Calu3 (cell line): ENCODE data around the gene TMBIM4. TPM values are rescaled to one million over a fixed set of nuclear protein-coding genes. Genes with fewer than 3 reads are reported as not detected.
"Not testable (repeated sequence)": the region's sequence is repeated elsewhere in the genome, so short reads cannot be mapped to it uniquely, and the experiment has no call there.

Experiments used
- BruUV-seq: library from RNA; stranded (reverse); fragments of 400-500 nt; replicated peaks from 2 replicates; lab custom pipeline; 2021; lab: Mats Ljungman, UMichigan
- CTCF ChIA-PET: fragments of 300-600 bp; sonication (Branson Sonifier 250); formaldehyde crosslinking; loops from one replicate; lab custom pipeline; 2022; ENCODE audit warnings: antibody characterized with exemption; lab: Charles Lee
- DNase-seq: peaks from one replicate; pipeline ENCODE4 v3.0.0; 2022
- H3K27ac Mint-ChIP-seq: one replicate; pipeline ENCODE4 v1.8.0; 2022; ENCODE audit warnings: mixed read lengths; ENCODE audit not compliant: unreplicated experiment
- H3K27me3 Mint-ChIP-seq: one replicate; pipeline ENCODE4 v1.8.0; 2022; ENCODE audit warnings: mixed read lengths; ENCODE audit not compliant: unreplicated experiment
- H3K36me3 Mint-ChIP-seq: one replicate; pipeline ENCODE4 v1.8.0; 2022; ENCODE audit warnings: mild to moderate bottlenecking, moderate library complexity, mixed read lengths; ENCODE audit not compliant: insufficient read depth, unreplicated experiment
- H3K4me1 Mint-ChIP-seq: one replicate; pipeline ENCODE4 v1.8.0; 2022; ENCODE audit warnings: mild to moderate bottlenecking, low read depth, mixed read lengths; ENCODE audit not compliant: unreplicated experiment
- H3K4me3 Mint-ChIP-seq: one replicate; pipeline ENCODE4 v1.8.0; 2022; ENCODE audit warnings: mild to moderate bottlenecking, low read depth, moderate library complexity, mixed read lengths; ENCODE audit not compliant: unreplicated experiment
- H3K9me3 Mint-ChIP-seq: one replicate; pipeline ENCODE4 v1.8.0; 2022; ENCODE audit warnings: low read depth, mixed read lengths; ENCODE audit not compliant: unreplicated experiment
- intact Hi-C: fragments of 100-400 bp; cut with micrococcal nuclease; formaldehyde crosslinking; loops from one replicate; pipeline ENCODE4 v1.10.0; 2022; ENCODE audit not compliant: unreplicated experiment
- total RNA-seq: library from RNA; stranded (reverse); gene quantifications from 2 replicates; pipeline ENCODE4 v1.2.3, GENCODE V29; 2022
- TF ChIP-seq, protein P1 (sequence below): fragments of 200-600 bp; IDR thresholded peaks from one replicate; pipeline ENCODE4 v1.8.0; 2022; ENCODE audit warnings: antibody characterized with exemption; ENCODE audit not compliant: unreplicated experiment

TMBIM4 gene
- total RNA-seq, 1 experiment from 2014 or later: 77.1 TPM

DNA sequence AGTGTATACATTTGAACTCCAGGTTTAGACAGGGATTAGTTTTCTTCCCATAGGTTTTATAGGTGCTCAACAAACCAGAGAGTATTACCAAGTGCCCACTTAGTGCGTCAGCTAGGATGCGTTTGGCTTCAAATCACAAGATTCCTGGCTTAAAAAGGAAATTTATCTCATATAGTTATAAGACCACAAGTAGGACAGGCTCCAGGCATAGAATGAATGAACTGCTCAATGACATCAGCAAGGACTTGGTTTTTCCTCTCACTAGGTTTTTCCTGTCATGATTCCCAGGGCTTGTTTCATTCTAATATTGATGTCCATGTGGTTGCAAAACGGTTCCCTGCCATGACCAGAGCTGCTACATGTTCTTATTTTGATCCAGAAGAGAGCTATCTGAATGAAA is 13.2 kb upstream of the TMBIM4 start:
- Mint-ChIP-seq H3K4me3 (no peak overlapping the region), H3K9me3 (peaks cover 5% of the 10 kb centered on the region), H3K36me3 (peaks cover 5% of the 10 kb centered on the region), H3K27ac (no peak overlapping the region), H3K4me1 (peaks cover 17% of the 10 kb centered on the region), H3K27me3 (peaks cover 4% of the 10 kb centered on the region)
- CTCF ChIA-PET: interaction anchor here (0.6 kb wide), 1 partner anchor 20 kb away, joined by 3 read pairs; no protein-coding TSS in a partner anchor
- DNase-seq: no peak
- TF ChIP-seq, protein P1, sequence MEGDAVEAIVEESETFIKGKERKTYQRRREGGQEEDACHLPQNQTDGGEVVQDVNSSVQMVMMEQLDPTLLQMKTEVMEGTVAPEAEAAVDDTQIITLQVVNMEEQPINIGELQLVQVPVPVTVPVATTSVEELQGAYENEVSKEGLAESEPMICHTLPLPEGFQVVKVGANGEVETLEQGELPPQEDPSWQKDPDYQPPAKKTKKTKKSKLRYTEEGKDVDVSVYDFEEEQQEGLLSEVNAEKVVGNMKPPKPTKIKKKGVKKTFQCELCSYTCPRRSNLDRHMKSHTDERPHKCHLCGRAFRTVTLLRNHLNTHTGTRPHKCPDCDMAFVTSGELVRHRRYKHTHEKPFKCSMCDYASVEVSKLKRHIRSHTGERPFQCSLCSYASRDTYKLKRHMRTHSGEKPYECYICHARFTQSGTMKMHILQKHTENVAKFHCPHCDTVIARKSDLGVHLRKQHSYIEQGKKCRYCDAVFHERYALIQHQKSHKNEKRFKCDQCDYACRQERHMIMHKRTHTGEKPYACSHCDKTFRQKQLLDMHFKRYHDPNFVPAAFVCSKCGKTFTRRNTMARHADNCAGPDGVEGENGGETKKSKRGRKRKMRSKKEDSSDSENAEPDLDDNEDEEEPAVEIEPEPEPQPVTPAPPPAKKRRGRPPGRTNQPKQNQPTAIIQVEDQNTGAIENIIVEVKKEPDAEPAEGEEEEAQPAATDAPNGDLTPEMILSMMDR: no peak
- intact Hi-C loops: no loop called here
- BruUV-seq: no TSS peak

DNA sequence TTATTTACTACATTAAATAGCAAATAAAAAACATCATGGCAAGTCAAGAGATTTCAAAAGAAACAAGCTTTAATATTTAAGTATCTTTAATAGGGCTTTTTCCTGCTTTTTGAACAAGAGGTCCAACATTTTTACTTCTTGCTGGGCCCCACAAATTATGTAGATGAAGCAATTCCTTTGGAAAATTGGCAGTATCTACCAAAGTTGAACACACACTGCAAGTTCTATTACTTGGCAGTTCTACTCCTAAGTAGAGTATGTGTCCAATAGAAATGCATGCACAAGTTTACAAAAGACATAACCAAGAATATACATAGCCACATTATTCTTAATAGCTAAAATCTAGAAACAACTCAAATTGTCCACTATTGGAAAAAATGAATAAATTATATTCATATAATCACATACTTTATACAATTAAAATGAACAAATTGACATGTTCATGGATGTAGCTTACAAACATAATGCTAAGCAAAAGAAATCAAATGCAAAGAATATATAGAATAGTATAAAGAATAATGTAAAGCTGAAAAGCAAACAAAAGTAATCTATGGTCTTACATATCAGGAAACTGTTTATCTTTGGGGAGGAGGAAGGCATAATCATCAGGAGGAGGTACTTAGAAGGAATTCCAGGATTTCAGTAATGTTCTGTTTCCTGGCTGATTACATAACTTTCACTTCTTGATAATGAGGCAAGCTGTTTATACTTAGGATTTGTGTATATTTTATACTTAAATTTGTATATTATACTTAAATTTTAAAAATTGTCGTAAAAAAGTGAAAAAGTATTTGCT is 6.5 kb upstream of the TMBIM4 start:
- no peaks in the 10 kb centered on the region for H3K36me3 Mint-ChIP-seq
- no TSS peak for BruUV-seq
- intact Hi-C loops: no loop called here
- peaks cover 2% of the 10 kb centered on the region for H3K9me3 Mint-ChIP-seq
- H3K27ac Mint-ChIP-seq: no peak overlapping the region
- H3K27me3 Mint-ChIP-seq: peaks cover 9% of the 10 kb centered on the region
- CTCF ChIA-PET: interaction anchor here (0.8 to 2.0 kb wide), 4 partner anchors 15 to 67 kb away, joined by 3 to 6 read pairs (median 4); no protein-coding TSS in a partner anchor
- no peak overlapping the region for H3K4me3 Mint-ChIP-seq
- peaks cover 9% of the 10 kb centered on the region for H3K4me1 Mint-ChIP-seq
- no peak for DNase-seq
- TF ChIP-seq, protein P1: no peak

DNA sequence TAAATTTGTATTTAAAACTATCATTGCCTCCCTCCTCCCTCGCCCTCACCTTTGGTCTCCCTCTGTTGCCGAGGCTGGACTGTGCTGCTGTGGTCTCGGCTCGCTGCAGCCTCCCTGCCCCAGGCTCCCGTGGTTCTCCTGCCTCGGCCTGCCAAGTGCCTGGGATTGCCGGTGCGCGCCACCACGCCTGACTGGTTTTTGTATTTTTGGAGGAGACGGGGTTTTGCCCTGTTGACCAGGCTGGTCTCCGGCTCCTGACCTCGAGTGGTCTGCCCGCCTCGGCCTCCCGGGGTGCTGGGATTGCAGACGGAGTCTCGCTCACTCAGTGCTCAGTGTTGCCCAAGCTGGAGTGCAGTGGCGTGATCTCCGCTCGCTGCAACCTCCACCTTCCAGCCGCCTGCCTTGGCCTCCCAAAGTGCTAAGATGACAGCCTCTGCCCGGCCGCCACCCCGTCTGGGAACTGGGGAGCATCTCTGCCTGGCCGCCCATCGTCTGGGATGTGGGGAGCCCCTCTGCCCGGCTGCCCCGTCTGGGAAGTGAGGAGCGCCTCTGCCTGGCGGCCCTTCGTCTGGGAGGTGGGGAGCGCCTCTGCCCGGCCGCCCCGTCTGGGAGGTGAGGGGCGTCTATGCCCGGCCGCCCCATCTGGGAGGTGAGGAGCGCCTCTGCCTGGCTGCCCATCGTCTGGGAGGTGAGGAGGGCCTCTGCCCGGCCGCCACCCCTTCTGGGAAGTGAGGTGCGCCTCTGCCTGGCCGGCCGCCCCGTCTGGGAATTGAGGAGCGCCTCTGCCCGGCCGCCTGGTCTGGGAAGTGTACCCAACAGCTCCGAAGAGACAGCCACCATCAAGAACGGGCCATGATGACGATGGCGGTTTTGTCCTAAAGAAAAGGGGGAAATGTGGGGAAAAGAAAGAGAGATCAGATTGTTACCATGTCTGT is 4.9 kb upstream of the TMBIM4 start:
- CTCF ChIA-PET, H3K27ac Mint-ChIP-seq, intact Hi-C loops, BruUV-seq, H3K4me3 Mint-ChIP-seq, DNase-seq, H3K4me1 Mint-ChIP-seq, H3K27me3 Mint-ChIP-seq, H3K9me3 Mint-ChIP-seq: not testable (repeated sequence)
- H3K36me3 Mint-ChIP-seq: peaks cover 12% of the 10 kb centered on the region

DNA sequence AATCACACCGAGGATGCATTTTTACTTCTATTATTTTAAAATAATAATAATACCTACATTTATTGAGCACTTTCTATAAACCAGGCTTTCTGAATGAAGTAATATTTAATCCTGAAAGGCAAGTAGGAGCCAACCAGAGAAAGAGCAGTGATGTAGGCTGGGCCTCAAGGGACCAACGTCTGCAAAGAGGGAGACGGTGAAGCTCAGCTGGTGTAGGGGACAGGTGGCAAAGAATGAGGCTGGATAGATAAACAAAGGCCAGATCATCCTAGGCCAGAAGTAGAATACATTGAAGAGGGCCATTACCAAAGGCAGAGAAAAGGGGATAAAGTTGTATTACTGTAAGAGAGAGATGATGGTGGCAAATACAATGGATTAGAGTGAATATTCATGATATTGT is 810 bp upstream of the TMBIM4 start:
- BruUV-seq: no TSS peak
- intact Hi-C loops: no loop called here
- TF ChIP-seq, protein P1: no peak
- peaks cover 6% of the 10 kb centered on the region for H3K9me3 Mint-ChIP-seq
- H3K4me1 Mint-ChIP-seq: peaks cover 25% of the 10 kb centered on the region
- CTCF ChIA-PET: interaction anchor here (1.1 kb wide), 1 partner anchor 44 kb away, joined by 3 read pairs; no protein-coding TSS in a partner anchor
- peak overlapping the region; percentile 100 for H3K4me3 Mint-ChIP-seq
- H3K27me3 Mint-ChIP-seq: no peaks in the 10 kb centered on the region
- peaks cover 31% of the 10 kb centered on the region for H3K36me3 Mint-ChIP-seq
- DNase-seq: no peak
- peak overlapping the region; percentile 99 for H3K27ac Mint-ChIP-seq
